Measurements from ENCODE around the gene CYP26B1. TPM values are rescaled to one million over a fixed set of nuclear protein-coding genes. Genes with fewer than 3 reads are reported as not detected.
A peak's percentile ranks its signal among the peaks of the same experiment; 100 is the strongest.

CYP26B1 gene
- total and polyA plus RNA-seq, 9 of the 15 experiments (the other 6 are each of a cell fraction or from before 2014, with no cell fraction given): 0.01 to 0.13 (median 0.04) TPM; not detected in 6

DNA sequence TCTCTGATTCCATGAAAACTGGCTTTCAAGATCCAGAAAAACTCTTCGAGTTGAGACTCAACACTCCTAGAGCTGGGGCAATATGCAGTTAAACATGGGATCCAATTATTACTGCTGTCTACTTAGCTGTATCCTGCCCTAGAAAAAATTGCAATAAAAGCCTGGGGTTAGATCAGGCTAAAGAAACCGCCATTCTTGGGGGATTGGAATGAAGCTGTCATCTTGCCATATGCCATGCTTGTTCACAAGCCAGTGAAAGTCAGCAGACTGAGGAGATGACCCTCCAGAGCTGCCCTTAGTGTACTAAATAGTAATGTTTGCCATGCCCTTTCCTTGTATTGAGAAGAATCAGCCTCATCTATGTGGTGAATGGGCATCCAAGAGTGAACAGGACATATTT, 30.9 kb upstream of the CYP26B1 start (continued):
- no peak for TF ChIP-seq CBFB (CRISPR knock-in tag; IDR thresholded peaks at IDR 0.05)

DNA sequence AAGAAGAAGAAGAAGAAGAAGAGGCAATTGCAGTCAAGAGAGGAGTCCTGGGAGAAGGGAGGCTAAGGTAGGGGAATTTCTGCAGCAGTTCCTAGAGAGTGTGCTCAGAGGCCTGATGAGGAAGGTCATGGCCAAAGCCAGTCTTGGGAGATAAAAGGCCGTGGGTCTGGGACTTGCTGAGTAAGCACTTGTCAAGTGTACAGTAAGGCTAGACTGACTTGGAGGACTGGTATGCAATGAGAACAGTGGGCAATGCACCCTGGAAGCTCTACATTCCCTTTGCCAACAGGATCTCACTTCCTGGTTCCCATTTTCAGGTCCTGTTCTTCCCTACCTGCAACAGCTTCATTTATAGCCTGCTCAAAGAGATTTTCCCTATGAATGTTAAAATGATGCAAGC, 28.6 kb upstream of the CYP26B1 start:
- Histone ChIP-seq H3K27ac (ENCODE audit: extremely low read depth, low read depth, low read length) (no peak overlapping the region), H3K9me1 (ENCODE audit: control insufficient read depth, insufficient read depth, low read length) (no peaks in the 10 kb centered on the region), H3K4me2 (ENCODE audit: insufficient read depth, low read length) (no peak overlapping the region), H3K79me2 (ENCODE audit: control insufficient read depth, insufficient read depth, low read length) (no peaks in the 10 kb centered on the region), H3K9ac (ENCODE audit: insufficient read depth in 1 of 2, low read depth in 2 of 2, low read length in 2 of 2) (no peak overlapping the region), H4K20me1 (replicated peaks; ENCODE audit: control insufficient read depth, insufficient read depth, low read length) (no peaks in the 10 kb centered on the region; the same call in 1 of the 2 replicates), H3K4me1 (replicated peaks in 1 of 2; ENCODE audit: control insufficient read depth in 2 of 2, insufficient read depth in 2 of 2, low read length in 2 of 2) (peaks cover 0 to 5% of the 10 kb centered on the region in 2 experiments; a peak in 1 of 5 replicates), H3K4me3 (no peak overlapping the region), H3K36me3 (ENCODE audit: control insufficient read depth, insufficient read depth, low read length) (no peaks in the 10 kb centered on the region), H3K27me3 (ENCODE audit: control insufficient read depth in 2 of 2, insufficient read depth in 2 of 2, low read length in 2 of 2) (peaks cover 0 to 12% of the 10 kb centered on the region in 2 experiments; a peak in 2 of 5 replicates), H3K9me3 (replicated peaks; ENCODE audit: control insufficient read depth, insufficient read depth, low read depth, low read length) (no peaks in the 10 kb centered on the region), H2AFZ (ENCODE audit: low read depth, low read length) (no peak overlapping the region)
- intact Hi-C loops (cut with micrococcal nuclease) (no loop called here), in situ Hi-C loops (cut with MboI) (no loop called here)
- WGBS (ENCODE audit: insufficient coverage, low coverage, missing lambda C conversion rate): 0% methylated on average over 1 of the region's 1 CpG
- TF ChIP-seq PTTG1 (tag; IDR thresholded peaks at IDR 0.05; ENCODE audit: low read depth) (no peak), ZNF57 (CRISPR knock-in tag; IDR thresholded peaks at IDR 0.05) (no peak), ZNF316 (IDR thresholded peaks at IDR 0.05) (peak; percentile 77), MAFK (IDR thresholded peaks at IDR 0.05; ENCODE audit: low read length) (peak; percentile 75), SMAD1 (IDR thresholded peaks at IDR 0.05; ENCODE audit: low read depth, low read length, partially characterized antibody) (no peak), ZNF3 (CRISPR knock-in tag; IDR thresholded peaks at IDR 0.05) (no peak), CCAR2 (IDR thresholded peaks at IDR 0.05; ENCODE audit: low read depth, low read length) (no peak), MAFG (tag; conservative IDR thresholded peaks at IDR 0.05) (peak; percentile 82), TRIM28 (IDR thresholded peaks at IDR 0.05) (no peak), PHF21A (IDR thresholded peaks at IDR 0.05; ENCODE audit: borderline replicate concordance, low read depth) (no peak), C11orf30 (IDR thresholded peaks at IDR 0.05; ENCODE audit: low read depth) (peak; percentile 81), MAFF (IDR thresholded peaks at IDR 0.05; ENCODE audit: low read length) (peak; percentile 62)
- TF ChIP-seq, protein P1, sequence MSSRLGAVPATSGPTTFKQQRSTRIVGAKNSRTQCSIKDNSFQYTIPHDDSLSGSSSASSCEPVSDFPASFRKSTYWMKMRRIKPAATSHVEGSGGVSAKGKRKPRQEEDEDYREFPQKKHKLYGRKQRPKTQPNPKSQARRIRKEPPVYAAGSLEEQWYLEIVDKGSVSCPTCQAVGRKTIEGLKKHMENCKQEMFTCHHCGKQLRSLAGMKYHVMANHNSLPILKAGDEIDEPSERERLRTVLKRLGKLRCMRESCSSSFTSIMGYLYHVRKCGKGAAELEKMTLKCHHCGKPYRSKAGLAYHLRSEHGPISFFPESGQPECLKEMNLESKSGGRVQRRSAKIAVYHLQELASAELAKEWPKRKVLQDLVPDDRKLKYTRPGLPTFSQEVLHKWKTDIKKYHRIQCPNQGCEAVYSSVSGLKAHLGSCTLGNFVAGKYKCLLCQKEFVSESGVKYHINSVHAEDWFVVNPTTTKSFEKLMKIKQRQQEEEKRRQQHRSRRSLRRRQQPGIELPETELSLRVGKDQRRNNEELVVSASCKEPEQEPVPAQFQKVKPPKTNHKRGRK (tag; IDR thresholded peaks at IDR 0.05): 0 out of 2 replicates have a peak, but pooled peaks have one; percentile 15
- no peak for ATAC-seq
- ChIA-PET POLR2A (no interaction called here), CTCF (ENCODE audit: low intra/inter-chr PET ratio) (no interaction called here)
- no TSS peak for BruUV-seq (replicated peaks)
- FAIRE-seq: no peak
- DNase-seq (ENCODE audit: extremely low read depth in 1 of 4, low spot score in 3 of 4): peak in 1 of 4 experiments; percentile 8
